ENCODE measurements around the gene TMEM44.

DNA sequence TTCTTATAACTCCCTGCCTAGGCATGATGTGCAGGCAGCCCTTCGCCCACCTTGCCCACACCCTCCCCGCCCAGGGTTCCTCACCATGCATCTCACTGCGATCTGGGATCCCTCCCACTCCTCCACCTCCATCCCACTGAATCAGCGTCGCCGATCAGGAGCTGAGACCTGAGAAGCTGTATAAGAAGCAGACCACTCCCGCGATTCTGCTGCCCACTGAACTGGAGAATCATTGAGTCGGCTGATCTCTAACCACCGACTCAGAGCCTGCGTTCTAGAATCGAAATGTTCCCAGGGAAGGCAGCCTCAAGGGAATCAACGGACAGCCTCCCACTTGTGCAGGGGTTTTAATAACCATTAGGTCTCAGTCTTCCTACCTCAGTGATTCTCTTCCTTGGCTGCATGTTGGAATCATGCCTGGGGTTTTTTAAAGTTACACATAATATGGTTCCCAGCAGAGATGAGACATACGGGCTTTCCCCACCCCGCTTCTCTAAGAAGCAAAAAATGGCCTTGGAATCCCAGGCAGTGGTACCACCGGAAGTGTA is 60.2 kb downstream of the TMEM44 start:
- TF ChIP-seq POLR2A (IDR thresholded peaks at IDR 0.05; ENCODE audit: low read depth, low read length), result no peak
- TF ChIP-seq TAF1 (IDR thresholded peaks at IDR 0.05; ENCODE audit: borderline replicate concordance, low read depth, low read length), result no peak
- no peak for TF ChIP-seq POLR2AphosphoS5 (IDR thresholded peaks at IDR 0.05; ENCODE audit: low read depth, low read length)

All from GM12892 (cell line).